ENCODE measurements around the gene CRYBA1.
"Not testable (repeated sequence)": the region's sequence is repeated elsewhere in the genome, so short reads cannot be mapped to it uniquely, and the experiment has no call there.

The CRYBA1 gene

GRCh38 chr17:29271980-29272379 is 25.3 kb downstream of the CRYBA1 start:
- not testable (repeated sequence) for H3K4me3 ChIP-seq, H3K27ac ChIP-seq

- no peak overlapping the region for H3K27ac ChIP-seq
- no peak overlapping the region for H3K4me3 ChIP-seq
Observed at GRCh38 chr17:29273924-29274323, 27.3 kb downstream of the CRYBA1 start.

- Histone ChIP-seq H3K4me3 (no peak overlapping the region), H3K27ac (no peak overlapping the region)
Observed at GRCh38 chr17:29278692-29279091, 32.0 kb downstream of the CRYBA1 start.

GRCh38 chr17:29279397-29280070 is 32.9 kb downstream of the CRYBA1 start:
- Histone ChIP-seq H3K27ac (no peak overlapping the region), H3K4me3 (no peak overlapping the region)

GRCh38 chr17:29283496-29283895 is 36.8 kb downstream of the CRYBA1 start:
- Histone ChIP-seq H3K27ac (no peak overlapping the region), H3K4me3 (no peak overlapping the region)

- H3K27ac ChIP-seq: no peak overlapping the region
- no peak overlapping the region for H3K4me3 ChIP-seq
Observed at GRCh38 chr17:29283961-29284360, 37.3 kb downstream of the CRYBA1 start.

- H3K27ac ChIP-seq: peak overlapping the region in 1 of 21 experiments; percentile 44
- H3K4me3 ChIP-seq: no peak overlapping the region
Observed at GRCh38 chr17:29289852-29290251, 43.2 kb downstream of the CRYBA1 start.

- H3K27ac ChIP-seq: peak overlapping the region in 15 of 21 experiments; percentile 92 to 100 (median 98)
- peak overlapping the region; percentile 73 to 99 (median 93) for H3K4me3 ChIP-seq
Observed at GRCh38 chr17:29291163-29291752, 44.6 kb downstream of the CRYBA1 start.

GRCh38 chr17:29292071-29292991 is 45.7 kb downstream of the CRYBA1 start:
- H3K4me3 ChIP-seq: peak overlapping the region; percentile 73 to 99 (median 93)
- peak overlapping the region; percentile 82 to 100 (median 97) for H3K27ac ChIP-seq

GRCh38 chr17:29292992-29293889 is 46.6 kb downstream of the CRYBA1 start:
- Histone ChIP-seq H3K4me3 (peak overlapping the region; percentile 73 to 99 (median 93)), H3K27ac (peak overlapping the region; percentile 82 to 100 (median 97))

- Histone ChIP-seq H3K4me3 (peak within 1 kb of the TSS; percentile 73 to 99 (median 93)), H3K27ac (peak within 1 kb of the TSS; percentile 82 to 100 (median 97))
Observed at GRCh38 chr17:29293890-29294579, 47.4 kb downstream of the CRYBA1 start, which contains the start of gene NUFIP2. Gene NUFIP2 (minus strand): TSS chr17:29294148. CDS start chr17:29294059, 89 bp downstream.

- Histone ChIP-seq H3K4me3 (peak overlapping the region; percentile 73 to 99 (median 93)), H3K27ac (peak overlapping the region; percentile 61 to 100 (median 97))
Observed at GRCh38 chr17:29294580-29294900, 47.9 kb downstream of the CRYBA1 start.

GRCh38 chr17:29295420-29295819 is 48.8 kb downstream of the CRYBA1 start:
- Histone ChIP-seq H3K27ac (peak overlapping the region in 2 of 21 experiments; percentile 96 to 98), H3K4me3 (no peak overlapping the region)

GRCh38 chr17:29299031-29299430 is 52.4 kb downstream of the CRYBA1 start:
- Histone ChIP-seq H3K4me3 (no peak overlapping the region), H3K27ac (no peak overlapping the region)

GRCh38 chr17:29303386-29303785 is 56.7 kb downstream of the CRYBA1 start:
- Histone ChIP-seq H3K4me3 (no peak overlapping the region), H3K27ac (no peak overlapping the region)

Data from skin epidermis (tissue), 12 donors.